ENCODE results near the gene GRIK1.
"Not testable (repeated sequence)": the region's sequence is repeated elsewhere in the genome, so short reads cannot be mapped to it uniquely, and the experiment has no call there.

Gene GRIK1

GRCh38 chr21:29939924-29940275 is at the start of gene GRIK1:
Gene GRIK1 (minus strand): TSS chr21:29939996.
- no peak for DNase-seq (ENCODE audit: low read depth in 2 of 2)

- no peak for DNase-seq (ENCODE audit: low read depth in 2 of 2)
These were observed 48.0 kb upstream of the GRIK1 start for GRCh38 chr21:29987762-29988161.

- no peak for DNase-seq (ENCODE audit: low read depth in 2 of 2)
These were observed 46.1 kb upstream of the GRIK1 start for GRCh38 chr21:29985866-29986265.

GRCh38 chr21:29979043-29979442 is 39.2 kb upstream of the GRIK1 start:
- no peak for DNase-seq (ENCODE audit: low read depth in 2 of 2)

GRCh38 chr21:29975776-29976175 is 36.0 kb upstream of the GRIK1 start:
- no peak for DNase-seq (ENCODE audit: low read depth in 2 of 2)

GRCh38 chr21:29973258-29973657 is 33.5 kb upstream of the GRIK1 start:
- no peak for DNase-seq (ENCODE audit: low read depth in 2 of 2)

- no peak for DNase-seq (ENCODE audit: low read depth in 2 of 2)
These were observed 21.7 kb upstream of the GRIK1 start for GRCh38 chr21:29961291-29962027.

GRCh38 chr21:29958551-29958950 is 18.8 kb upstream of the GRIK1 start:
- DNase-seq (ENCODE audit: low read depth in 2 of 2) = no peak

GRCh38 chr21:29958035-29958434 is 18.2 kb upstream of the GRIK1 start:
- not testable (repeated sequence) for DNase-seq (ENCODE audit: low read depth in 2 of 2)

- DNase-seq (ENCODE audit: low read depth in 2 of 2) = no peak
These were observed 13.9 kb upstream of the GRIK1 start for GRCh38 chr21:29953690-29954089.

GRCh38 chr21:29953072-29953471 is 13.3 kb upstream of the GRIK1 start:
- no peak for DNase-seq (ENCODE audit: low read depth in 2 of 2)

- DNase-seq (ENCODE audit: low read depth in 2 of 2) = no peak
These were observed 12.1 kb upstream of the GRIK1 start for GRCh38 chr21:29951911-29952310.

- no peak for DNase-seq (ENCODE audit: low read depth in 2 of 2)
These were observed 10.2 kb upstream of the GRIK1 start for GRCh38 chr21:29949991-29950390.

- no peak for DNase-seq (ENCODE audit: low read depth in 2 of 2)
These were observed 7.3 kb upstream of the GRIK1 start for GRCh38 chr21:29947119-29947518.

GRCh38 chr21:29943885-29944284 is 4.1 kb upstream of the GRIK1 start:
- no peak for DNase-seq (ENCODE audit: low read depth in 2 of 2)

- DNase-seq (ENCODE audit: low read depth in 2 of 2) = no peak
These were observed 2.2 kb upstream of the GRIK1 start for GRCh38 chr21:29942034-29942433.

GRCh38 chr21:29940991-29941390 is 1.2 kb upstream of the GRIK1 start:
- DNase-seq (ENCODE audit: low read depth in 2 of 2) = no peak

- no peak for DNase-seq (ENCODE audit: low read depth in 2 of 2)
These were observed 565 bp upstream of the GRIK1 start for GRCh38 chr21:29940361-29940760.

GRCh38 chr21:29939104-29939923 is 482 bp downstream of the GRIK1 start:
- DNase-seq (ENCODE audit: low read depth in 2 of 2) = no peak

- no peak for DNase-seq (ENCODE audit: low read depth in 2 of 2)
These were observed 1.1 kb downstream of the GRIK1 start for GRCh38 chr21:29938776-29939103.

- DNase-seq (ENCODE audit: low read depth in 2 of 2) = no peak
These were observed 6.7 kb downstream of the GRIK1 start for GRCh38 chr21:29933088-29933487.

GRCh38 chr21:29928537-29928936 is 11.3 kb downstream of the GRIK1 start:
- DNase-seq (ENCODE audit: low read depth in 2 of 2) = no peak

GRCh38 chr21:29920938-29921337 is 18.9 kb downstream of the GRIK1 start:
- no peak for DNase-seq (ENCODE audit: low read depth in 2 of 2)
